RWPE1 (cell line): ENCODE results near the gene IL4R.
A peak's percentile ranks its signal among the peaks of the same experiment; 100 is the strongest.

Source experiments
- CTCF ChIA-PET: fragments of 350-600 bp; sonication (Branson Sonifier 250); formaldehyde crosslinking; extraction: SDS; loops from one replicate; lab custom pipeline; 2021; lab: Yijun Ruan, JAX
- POLR2A ChIA-PET: fragments of 400-600 bp; formaldehyde crosslinking; extraction: SDS; loops from one replicate; lab custom pipeline; 2020; ENCODE audit warnings: antibody characterized with exemption; ENCODE audit not compliant: low non-redundant PET; lab: Yijun Ruan, JAX
- DNase-seq: peaks from one replicate; pipeline ENCODE4 v3.0.0; 2012; ENCODE audit warnings: low spot score
- H3K27ac ChIP-seq: fragments of 450-650 bp; 2 replicates; pipeline ENCODE4 v1.5.1; 2017
- TF ChIP-seq, protein P1 (sequence below): fragments of 450-650 bp; conservative IDR thresholded peaks from 2 replicates; pipeline ENCODE4 v1.5.1; 2017; ENCODE audit warnings: low read depth, mild to moderate bottlenecking

Gene IL4R

DNA sequence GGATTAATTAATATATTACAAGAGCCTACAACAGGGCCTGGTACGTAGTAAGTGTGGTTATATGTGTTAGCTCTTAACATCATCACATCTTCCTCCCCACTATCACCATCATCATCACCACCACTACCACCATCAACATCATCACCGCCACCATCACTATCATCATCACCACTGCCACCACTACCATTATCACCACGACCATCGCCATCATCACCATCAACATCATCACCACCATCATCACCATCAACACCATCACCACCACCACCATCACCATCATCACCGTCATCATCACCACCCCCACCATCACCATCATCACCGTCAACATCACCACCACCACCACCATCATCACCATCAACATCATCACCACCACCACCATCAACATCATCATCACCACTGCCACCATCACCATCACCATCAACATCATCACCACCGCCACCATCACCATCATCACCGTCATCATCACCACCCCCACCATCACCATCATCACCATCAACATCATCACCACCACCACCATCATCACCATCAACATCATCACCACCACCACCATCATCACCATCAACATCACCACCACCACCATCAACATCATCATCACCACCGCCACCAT is 7.8 kb upstream of the IL4R start:
- POLR2A ChIA-PET = no interaction called here
- DNase-seq = no peak

DNA sequence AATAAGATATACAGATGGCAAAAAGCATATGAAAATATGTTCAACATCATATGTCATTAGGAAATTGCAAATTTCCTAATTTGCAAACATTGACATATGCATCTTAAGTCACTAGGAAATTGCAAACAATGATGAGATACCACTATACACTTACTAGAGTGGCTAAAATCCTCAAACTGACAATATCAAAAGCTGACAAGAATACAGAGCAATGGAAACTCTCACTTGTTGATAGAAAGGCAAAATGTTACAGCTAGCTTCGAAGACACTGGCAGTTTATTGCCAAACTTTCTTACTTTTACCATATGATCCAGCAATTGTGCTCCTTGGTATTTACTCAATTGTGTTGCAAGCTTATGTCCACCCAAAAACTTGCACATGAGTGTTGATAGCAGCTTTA is 5.0 kb upstream of the IL4R start:
- ChIA-PET POLR2A (no interaction called here), CTCF (no interaction called here)
- DNase-seq = no peak
- no peak overlapping the region for H3K27ac ChIP-seq
- TF ChIP-seq, protein P1, sequence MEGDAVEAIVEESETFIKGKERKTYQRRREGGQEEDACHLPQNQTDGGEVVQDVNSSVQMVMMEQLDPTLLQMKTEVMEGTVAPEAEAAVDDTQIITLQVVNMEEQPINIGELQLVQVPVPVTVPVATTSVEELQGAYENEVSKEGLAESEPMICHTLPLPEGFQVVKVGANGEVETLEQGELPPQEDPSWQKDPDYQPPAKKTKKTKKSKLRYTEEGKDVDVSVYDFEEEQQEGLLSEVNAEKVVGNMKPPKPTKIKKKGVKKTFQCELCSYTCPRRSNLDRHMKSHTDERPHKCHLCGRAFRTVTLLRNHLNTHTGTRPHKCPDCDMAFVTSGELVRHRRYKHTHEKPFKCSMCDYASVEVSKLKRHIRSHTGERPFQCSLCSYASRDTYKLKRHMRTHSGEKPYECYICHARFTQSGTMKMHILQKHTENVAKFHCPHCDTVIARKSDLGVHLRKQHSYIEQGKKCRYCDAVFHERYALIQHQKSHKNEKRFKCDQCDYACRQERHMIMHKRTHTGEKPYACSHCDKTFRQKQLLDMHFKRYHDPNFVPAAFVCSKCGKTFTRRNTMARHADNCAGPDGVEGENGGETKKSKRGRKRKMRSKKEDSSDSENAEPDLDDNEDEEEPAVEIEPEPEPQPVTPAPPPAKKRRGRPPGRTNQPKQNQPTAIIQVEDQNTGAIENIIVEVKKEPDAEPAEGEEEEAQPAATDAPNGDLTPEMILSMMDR = no peak

More for the DNA sequence above, 7.8 kb upstream of the IL4R start:
- TF ChIP-seq, protein P1 = no peak
- CTCF ChIA-PET = no interaction called here
- H3K27ac ChIP-seq = no peak overlapping the region

DNA sequence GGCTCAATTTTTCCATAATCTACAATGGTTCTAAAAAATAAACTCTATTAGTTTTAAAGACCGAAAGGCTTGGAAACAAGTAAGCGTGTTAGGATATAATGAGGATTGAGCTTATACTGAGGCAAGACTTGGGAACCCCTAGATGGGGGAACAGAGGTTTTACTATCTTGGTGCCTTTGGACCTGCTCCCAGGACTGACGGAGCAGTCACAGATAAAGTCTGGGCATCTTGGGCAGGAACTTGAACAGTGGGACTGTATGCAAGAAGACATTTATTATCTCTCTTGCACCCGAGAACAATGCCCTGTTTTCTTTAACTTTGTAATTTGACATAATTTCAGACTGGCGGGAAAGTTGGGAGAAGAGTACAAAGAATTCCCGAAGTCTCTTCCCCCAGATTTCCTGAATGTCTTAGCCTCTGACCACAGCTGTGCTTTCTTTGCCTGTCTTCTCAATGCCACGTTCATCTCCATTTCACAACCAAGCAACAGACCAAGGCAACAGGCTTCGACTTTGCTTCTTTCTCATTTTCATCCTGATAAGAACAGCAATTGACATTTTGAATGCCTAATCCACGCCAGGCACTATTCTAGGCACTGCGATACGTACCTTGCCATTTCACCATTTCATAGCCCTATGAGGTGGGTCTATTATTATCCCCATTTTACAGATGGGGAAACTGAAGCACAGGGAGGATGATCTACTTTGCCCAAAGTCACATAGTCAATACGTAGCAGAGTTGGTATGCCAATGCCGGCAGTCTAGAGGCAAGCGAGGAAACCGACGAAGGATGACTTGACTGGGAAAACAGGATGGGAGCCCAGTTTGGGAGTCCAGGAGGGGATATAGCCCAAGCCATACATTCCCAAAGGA is 3.0 kb upstream of the IL4R start:
- CTCF ChIA-PET = no interaction called here
- POLR2A ChIA-PET = no interaction called here

DNA sequence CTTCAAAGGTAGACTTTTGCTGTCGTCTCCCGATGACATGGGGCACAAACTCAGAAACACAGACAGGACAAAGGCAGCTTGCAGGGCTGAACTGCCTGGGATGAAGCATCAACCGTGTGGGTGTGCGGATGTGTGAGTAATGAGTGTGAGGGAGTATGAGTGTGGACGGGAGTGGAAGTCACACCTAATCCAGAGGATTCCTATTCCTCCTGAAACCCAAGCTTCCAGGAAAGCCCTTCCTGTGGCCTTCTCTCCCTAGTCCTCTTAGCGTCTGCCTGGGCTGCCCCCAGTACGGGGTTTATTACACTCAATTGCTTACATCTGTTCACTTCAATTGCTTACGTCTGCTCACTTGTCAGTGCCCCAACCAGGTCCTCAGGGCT is 2.3 kb upstream of the IL4R start:
- ChIA-PET POLR2A (no interaction called here), CTCF (no interaction called here)

More for the DNA sequence above, 3.0 kb upstream of the IL4R start:
- no peak overlapping the region for H3K27ac ChIP-seq
- TF ChIP-seq, protein P1 = no peak
- DNase-seq = no peak

DNA sequence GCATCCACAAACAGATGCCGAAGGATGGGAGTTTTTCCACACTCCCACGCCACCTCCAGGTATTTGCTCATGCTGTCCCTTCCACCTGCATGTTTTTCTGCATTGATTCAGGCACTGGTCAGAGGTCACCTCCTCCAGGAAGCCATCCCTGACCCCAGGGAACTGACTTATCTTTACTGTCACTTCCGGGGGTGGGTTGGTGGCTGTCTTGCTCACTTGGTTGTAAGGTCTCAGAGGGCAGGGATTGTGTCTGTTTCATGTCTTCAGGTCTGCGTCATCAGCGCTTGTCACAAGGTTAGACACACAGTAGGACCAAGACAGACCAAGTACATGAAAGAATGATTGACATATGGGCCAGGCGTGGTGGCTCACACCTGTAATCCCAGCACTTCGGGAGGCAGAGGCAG is 1.9 kb upstream of the IL4R start:
- CTCF ChIA-PET = interaction anchor here (0.6 kb wide), 1 partner anchor 85 kb away, joined by 3 read pairs; no protein-coding TSS in a partner anchor
- TF ChIP-seq, protein P1 = no peak
- no peak for DNase-seq
- POLR2A ChIA-PET = interaction anchor here (0.7 kb wide), 1 partner anchor 25 kb away, joined by 3 read pairs; no protein-coding TSS in a partner anchor
- no peak overlapping the region for H3K27ac ChIP-seq

More for the DNA sequence above, 2.3 kb upstream of the IL4R start:
- DNase-seq = no peak
- no peak overlapping the region for H3K27ac ChIP-seq
- TF ChIP-seq, protein P1 = no peak

DNA sequence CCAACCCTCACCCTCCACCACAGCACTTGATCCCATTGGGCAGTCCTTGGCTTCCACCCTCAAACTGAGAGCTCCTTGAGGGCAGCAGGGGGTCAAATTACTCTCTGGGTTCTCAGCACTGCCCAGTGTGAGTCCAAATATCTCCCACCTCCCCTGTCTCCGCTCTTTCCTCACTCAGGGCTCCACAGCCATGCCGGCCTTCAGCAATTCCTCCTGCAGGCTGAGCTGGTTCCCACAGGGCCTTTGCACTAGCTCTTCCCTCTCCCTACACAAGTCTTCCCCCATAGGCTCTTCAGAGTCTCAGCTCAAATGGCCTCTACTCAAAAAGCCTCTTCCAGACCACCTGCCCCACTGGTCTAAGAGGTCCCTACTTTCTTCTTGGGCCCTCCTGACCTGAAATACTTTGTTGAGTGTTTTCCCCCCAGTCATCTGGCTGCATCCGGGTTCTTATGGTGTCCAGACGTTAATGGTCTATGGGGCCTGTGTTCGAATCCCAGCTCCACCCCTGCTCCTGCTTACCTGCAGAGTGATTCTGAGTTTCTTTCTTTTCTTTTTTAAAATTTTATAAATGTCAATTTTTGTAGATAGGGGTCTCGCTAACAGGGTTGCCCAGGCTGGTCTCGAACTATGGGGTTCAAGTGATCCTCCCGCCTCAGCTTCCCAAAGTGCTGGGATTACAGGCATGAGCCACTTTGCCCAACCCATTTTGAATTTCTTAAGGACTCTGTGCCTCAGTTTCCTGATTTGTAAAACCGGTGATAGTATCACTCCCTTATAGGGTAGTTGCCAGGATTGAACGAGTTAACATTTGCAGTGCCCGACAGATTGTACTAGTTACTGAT is 973 bp upstream of the IL4R start:
- ChIA-PET POLR2A (interaction anchor here (0.5 to 0.7 kb wide), 2 partner anchors 26 to 53 kb away, joined by 3 read pairs; no protein-coding TSS in a partner anchor), CTCF (interaction anchor here (0.6 to 0.7 kb wide), 2 partner anchors 8 to 86 kb away, joined by 3 read pairs; no protein-coding TSS in a partner anchor)
- peak overlapping the region; percentile 97 for H3K27ac ChIP-seq
- DNase-seq = no peak
- TF ChIP-seq, protein P1 = no peak
